Measurements from ENCODE around the gene AHSG.

Gene AHSG

DNA sequence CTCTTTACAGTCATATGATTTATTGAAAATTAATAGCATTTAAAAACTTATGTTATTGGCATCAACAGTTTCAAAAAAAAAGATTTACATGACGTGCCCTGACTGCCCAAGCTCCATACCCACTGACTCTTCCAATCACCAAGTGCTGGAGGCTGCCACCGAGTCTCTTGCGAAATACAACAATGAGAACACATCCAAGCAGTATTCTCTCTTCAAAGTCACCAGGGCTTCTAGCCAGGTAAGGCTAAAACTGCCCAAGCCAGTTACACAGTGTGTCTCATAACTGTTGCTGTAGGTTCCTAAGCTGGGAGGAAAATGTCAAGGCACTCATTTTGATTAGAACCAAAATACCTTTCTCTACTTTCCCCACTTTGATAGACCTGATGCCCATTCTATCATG lies 31.8 kb downstream of the AHSG start:
- DNase-seq: no peak

DNA sequence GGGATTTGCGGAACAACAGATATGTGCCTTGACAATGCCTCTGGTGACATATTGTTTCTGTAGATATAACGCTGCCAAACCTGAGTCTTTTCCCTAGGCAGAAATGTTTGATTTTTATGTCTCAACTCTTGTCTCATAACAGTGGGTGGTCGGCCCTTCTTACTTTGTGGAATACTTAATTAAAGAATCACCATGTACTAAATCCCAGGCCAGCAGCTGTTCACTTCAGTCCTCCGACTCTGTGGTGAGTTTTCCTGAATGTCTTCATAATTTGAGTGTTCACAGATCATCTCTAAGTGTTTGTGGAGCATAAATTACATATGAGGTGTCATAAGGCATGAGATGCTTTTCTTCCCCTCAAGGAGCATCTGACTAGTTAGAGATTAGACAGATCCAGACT lies 33.2 kb downstream of the AHSG start:
- DNase-seq: no peak

DNA sequence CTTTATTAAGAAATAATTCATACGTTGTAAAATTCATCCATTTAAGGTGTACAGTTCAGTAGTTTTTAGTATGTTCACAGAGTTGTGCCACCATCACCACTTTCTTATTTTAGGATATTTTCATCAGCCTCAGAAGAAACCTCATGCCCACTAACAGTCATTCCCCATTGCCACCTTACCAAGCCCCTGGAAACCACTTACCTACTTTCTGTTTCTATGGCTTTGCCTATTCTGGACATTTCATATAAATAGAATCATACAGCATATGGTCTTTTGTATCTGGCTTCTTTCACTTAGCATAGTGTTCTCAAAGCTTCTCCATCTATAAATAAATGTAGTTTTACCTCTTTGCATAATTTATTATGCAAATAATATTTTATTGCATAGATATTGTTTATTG lies 34.0 kb downstream of the AHSG start:
- no peak for DNase-seq

GRCh38 chr3:186648851-186649250 lies 36.0 kb downstream of the AHSG start:
- DNase-seq: no peak

- DNase-seq: no peak
Observed at GRCh38 chr3:186651678-186652215, 38.9 kb downstream of the AHSG start.

DNA sequence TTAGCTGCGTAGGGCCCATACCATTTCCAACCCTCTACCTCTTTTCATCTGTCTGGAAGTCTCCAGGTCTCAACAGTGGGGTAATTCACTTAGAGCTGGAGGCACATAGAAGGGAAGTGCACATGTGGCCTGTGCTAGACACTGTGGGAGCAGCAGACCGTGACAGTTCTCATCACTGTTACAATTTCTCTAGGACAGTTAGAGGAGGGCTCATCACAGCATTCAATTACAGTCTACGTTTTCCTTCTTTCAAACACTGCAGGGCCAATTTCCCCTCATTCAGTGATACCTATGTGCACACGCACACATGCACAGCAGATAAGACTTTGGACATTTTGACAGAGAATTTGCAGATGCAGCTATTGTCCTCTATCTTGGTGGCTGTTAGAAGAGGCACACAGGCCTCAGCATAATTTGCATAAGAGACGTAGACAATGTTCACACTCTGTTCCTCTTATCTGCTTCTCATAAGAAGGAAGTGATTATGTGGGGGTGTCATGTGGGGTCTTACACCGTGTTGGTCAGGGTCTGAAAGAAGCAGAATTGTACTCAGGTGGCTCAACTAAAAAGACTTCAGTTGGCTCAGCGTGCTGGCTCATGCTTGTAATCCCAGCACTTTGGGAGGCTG lies 40.3 kb downstream of the AHSG start:
- no peak for DNase-seq

DNA sequence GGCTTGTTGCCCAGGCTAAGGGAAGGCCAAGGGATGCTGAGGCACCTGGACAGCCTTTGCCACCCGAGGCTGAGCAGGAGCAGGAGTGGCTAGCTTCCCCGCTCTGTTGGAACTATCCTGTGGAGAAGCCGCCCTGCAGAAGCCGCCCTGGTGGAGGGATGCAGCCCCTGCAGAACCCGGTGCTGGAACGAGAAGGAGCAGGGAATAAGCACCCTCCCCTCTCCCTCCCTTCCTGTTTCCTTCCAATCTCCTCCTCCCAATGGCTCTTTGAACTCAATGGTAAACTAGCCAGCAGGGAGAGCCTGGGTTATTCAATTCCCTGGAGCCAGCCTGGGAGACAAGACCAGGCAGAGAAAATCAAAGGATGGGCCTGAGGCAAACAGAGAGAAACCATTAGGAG lies 41.1 kb downstream of the AHSG start:
- no peak for DNase-seq

- DNase-seq: no peak
Observed at GRCh38 chr3:186663361-186664118, 50.7 kb downstream of the AHSG start.

- DNase-seq: no peak
Observed at GRCh38 chr3:186664119-186664495, 51.2 kb downstream of the AHSG start.

DNA sequence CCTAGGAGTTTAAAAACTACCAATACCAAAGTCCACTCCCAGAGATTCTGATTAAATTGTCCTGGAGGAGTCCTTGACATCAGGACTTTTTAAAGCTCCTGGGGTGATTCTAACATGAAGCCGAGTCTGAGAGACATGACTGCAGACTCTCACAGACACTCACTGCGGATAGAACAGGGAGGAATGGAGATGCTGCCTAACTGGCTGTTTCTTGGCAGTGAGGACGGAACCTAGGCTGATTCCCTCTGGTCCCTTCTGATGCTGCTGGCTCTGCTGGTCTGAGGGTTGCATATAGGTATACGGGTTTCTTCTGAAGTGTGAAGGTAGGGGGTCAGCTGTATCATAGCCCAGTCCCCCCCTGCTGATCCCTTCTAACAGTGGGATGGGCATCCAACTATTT lies 51.6 kb downstream of the AHSG start:
- DNase-seq: no peak

GRCh38 chr3:186665625-186666188 lies 52.8 kb downstream of the AHSG start, which contains the start of gene HRG:
Gene HRG, plus strand, starts transcription at chr3:186666014. Its CDS starts 18 bp downstream, at chr3:186666032.
- DNase-seq: no peak

GRCh38 chr3:186668426-186668825 lies 55.6 kb downstream of the AHSG start:
- DNase-seq: no peak

- no peak for DNase-seq
Observed at GRCh38 chr3:186669378-186670084, 56.7 kb downstream of the AHSG start.

DNA sequence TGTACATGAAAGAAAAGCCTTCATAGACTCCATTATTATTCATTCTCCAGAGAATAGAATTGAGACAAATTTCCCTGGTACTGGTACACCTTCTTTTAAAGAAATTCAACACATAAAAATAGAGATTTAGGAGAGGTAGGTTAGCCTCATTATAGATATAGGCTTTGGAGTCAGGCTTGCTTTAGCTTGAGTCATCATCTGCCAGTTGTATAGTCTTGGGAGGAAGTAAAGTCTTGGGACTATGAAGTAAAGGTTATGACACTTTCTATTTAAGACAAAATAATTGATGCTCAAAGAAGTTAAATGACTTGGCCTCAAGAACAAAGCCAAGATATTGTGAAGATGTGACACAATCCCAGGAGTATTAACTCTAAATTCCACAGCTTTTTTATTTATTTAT lies 57.3 kb downstream of the AHSG start:
- no peak for DNase-seq
